ENCODE data around the gene TAF11L13.

GRCh38 chr5:17678751-17679324, 47.0 kb downstream of the TAF11L13 start:
- TF ChIP-seq, protein P1, sequence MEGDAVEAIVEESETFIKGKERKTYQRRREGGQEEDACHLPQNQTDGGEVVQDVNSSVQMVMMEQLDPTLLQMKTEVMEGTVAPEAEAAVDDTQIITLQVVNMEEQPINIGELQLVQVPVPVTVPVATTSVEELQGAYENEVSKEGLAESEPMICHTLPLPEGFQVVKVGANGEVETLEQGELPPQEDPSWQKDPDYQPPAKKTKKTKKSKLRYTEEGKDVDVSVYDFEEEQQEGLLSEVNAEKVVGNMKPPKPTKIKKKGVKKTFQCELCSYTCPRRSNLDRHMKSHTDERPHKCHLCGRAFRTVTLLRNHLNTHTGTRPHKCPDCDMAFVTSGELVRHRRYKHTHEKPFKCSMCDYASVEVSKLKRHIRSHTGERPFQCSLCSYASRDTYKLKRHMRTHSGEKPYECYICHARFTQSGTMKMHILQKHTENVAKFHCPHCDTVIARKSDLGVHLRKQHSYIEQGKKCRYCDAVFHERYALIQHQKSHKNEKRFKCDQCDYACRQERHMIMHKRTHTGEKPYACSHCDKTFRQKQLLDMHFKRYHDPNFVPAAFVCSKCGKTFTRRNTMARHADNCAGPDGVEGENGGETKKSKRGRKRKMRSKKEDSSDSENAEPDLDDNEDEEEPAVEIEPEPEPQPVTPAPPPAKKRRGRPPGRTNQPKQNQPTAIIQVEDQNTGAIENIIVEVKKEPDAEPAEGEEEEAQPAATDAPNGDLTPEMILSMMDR (IDR thresholded peaks at IDR 0.05) = no peak
- TF ChIP-seq POLR2A (IDR thresholded peaks at IDR 0.05) (no peak), POLR2AphosphoS5 (IDR thresholded peaks at IDR 0.05) (no peak), EP300 (IDR thresholded peaks at IDR 0.05) (no peak)
